Motor neuron (in vitro differentiated cells): Measurements from ENCODE around the gene ZAP70. TPM values are rescaled to one million over a fixed set of nuclear protein-coding genes. Genes with fewer than 3 reads are reported as not detected.

Source experiments
- ATAC-seq, 8 experiments: fragments of 200-7000 bp; cut with Tn5 transposase; replicated peaks in 6 of 8; 2 replicates each; pipeline ENCODE4 v1.8.0; 2021; ENCODE audit warnings: mild to moderate bottlenecking in 8 of 8, moderate library complexity in 8 of 8
- H3K27ac ChIP-seq, 2 donors: fragments of 250-450 bp; sonication (Bioruptor Pico); 2 replicates each; pipeline ENCODE4 v1.9.0; 2021; ENCODE audit warnings: antibody characterized with exemption in 2 of 2, mild to moderate bottlenecking in 2 of 2, moderate library complexity in 1 of 2
- H3K4me1 ChIP-seq, 2 donors: fragments of 250-450 bp; sonication (Bioruptor Pico); replicated peaks in 1 of 2; 2 replicates each; pipeline ENCODE4 v1.6.1; 2021; ENCODE audit warnings: antibody characterized with exemption in 2 of 2, mild to moderate bottlenecking in 2 of 2, moderate library complexity in 1 of 2
- H3K4me3 ChIP-seq, 5 donors: fragments of 250-450 bp; sonication (Bioruptor Pico); 2 replicates each; pipeline ENCODE4 v1.9.0; 2021; ENCODE audit warnings: antibody characterized with exemption in 5 of 5, mild to moderate bottlenecking in 5 of 5, moderate library complexity in 4 of 5
- WGBS, 10 experiments: fragments of 450-650 bp; shearing (Covaris generic); methylation state at CpG; one replicate each; pipeline ENCODE4 v1.0.0; 2022; 5-methylcytosine and 5-hydroxymethylcytosine counted together
- in situ Hi-C, 9 experiments: fragments of 400-800 bp; cut with MboI; loops; one replicate each; pipeline ENCODE4 v1.15.0; 2021; ENCODE audit warnings: low sequenced_read_pairs in 9 of 9, low pct_unique_long_range_greater_than_20kb in 2 of 9; ENCODE audit not compliant: unreplicated experiment in 9 of 9
- total RNA-seq, 8 experiments: library from RNA; unstranded; fragments of 300-600 nt; gene quantifications; 2 replicates each; pipeline versions ENCODE4 v1.2.3 to v1.2.4, GENCODE V29; 2022

ZAP70 gene
- total RNA-seq, 8 experiments from 2014 or later: 0.21 to 2.2 (median 0.61) TPM

DNA sequence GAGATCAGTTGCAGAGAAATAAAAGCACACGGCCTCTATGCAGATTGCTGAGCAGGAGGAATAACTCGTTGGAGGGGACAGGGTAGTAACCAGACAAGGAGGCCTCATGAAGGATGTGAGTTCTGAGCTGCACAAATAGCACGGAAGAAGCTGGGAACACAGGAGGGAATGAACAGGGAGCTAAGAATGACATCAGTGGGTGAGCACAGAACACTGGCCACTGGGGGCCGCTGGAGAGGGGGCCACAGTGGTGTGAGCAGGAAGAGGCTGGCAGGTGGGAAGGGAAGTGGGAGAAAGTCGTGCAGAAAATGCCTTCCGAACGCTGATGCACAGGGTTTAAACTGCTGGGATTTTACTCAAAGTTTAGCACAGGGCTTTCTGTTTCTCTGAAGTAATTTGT, 61.0 kb downstream of the ZAP70 start:
- Histone ChIP-seq H3K4me1 (peaks cover 3 to 6% of the 10 kb centered on the region in 2 donors), H3K4me3 (no peak overlapping the region), H3K27ac (no peak overlapping the region)
- peak in 4 of 8 experiments; percentile 36 to 79 (median 72) for ATAC-seq
- in situ Hi-C loops: no loop called here
- 60 to 100% (median 76%) methylated on average over 1 to 6 of the region's 7 CpGs; no CpG with 5 or more reads in 2 of the 10 experiments for WGBS, 10 experiments

DNA sequence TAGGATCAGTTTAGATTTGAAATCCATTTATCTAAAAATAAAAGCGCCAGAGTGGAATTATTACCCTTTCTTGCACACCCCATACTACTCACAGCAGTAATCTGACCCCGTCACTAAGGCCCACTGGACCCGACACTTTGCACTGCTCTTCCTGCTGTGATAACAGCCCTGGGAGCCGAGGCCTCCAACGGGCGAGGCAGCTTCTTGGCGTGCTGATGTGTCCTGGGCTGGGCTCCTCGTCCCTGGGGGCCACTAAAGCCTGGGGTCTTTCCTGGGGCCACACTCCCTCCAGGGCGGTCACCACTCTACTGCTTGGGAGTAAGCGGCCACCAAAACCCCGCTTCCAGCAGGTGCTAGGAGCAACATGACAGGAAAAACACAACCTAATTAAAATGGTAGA, 61.7 kb downstream of the ZAP70 start:
- 89 to 100% (median 91%) methylated on average over 2 to 9 of the region's 11 CpGs; no CpG with 5 or more reads in 3 of the 10 experiments for WGBS, 10 experiments
- Histone ChIP-seq H3K4me1 (peaks cover 3 to 4% of the 10 kb centered on the region in 2 donors), H3K4me3 (no peak overlapping the region), H3K27ac (no peak overlapping the region)
- in situ Hi-C loops: no loop called here
- ATAC-seq: no peak

- no peaks in the 10 kb centered on the region for H3K4me1 ChIP-seq
- in situ Hi-C loops: no loop called here
- WGBS, 10 experiments: 90 to 100% methylated on average over 2 of the region's 4 CpGs; no CpG with 5 or more reads in 8 of the 10 experiments
- H3K4me3 ChIP-seq: no peak overlapping the region
- H3K27ac ChIP-seq: no peak overlapping the region
- ATAC-seq: no peak
These were observed 65.8 kb downstream of the ZAP70 start for GRCh38 chr2:97779141-97779540.

DNA sequence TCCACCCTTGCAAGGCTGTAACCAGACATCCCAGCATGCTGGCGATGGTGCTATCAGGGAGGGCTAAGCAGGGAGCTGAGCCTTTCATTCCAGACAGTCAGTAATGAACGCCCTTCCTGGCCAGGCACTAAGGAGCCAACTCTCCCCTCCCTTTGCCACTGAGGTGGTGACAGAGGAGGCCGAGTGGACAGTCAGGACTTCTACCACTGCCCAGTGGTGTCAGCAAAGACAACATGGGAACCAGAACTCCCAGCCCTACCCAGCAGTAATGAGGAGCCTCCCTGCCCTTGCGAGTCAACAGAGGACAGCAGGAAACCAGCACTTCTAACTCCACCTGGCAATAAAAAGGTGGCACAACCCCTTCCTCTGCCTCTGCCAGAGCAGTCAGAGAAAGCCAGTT, 68.6 kb downstream of the ZAP70 start:
- peak in 2 of 8 experiments; percentile 20 to 53 for ATAC-seq
- WGBS, 10 experiments: 90 to 100% (median 100%) methylated on average over 1 to 2 of the region's 4 CpGs; no CpG with 5 or more reads in 6 of the 10 experiments
- no peak overlapping the region for H3K4me3 ChIP-seq
- H3K27ac ChIP-seq: no peak overlapping the region
- H3K4me1 ChIP-seq: no peaks in the 10 kb centered on the region
- in situ Hi-C loops: no loop called here

GRCh38 chr2:97784953-97785352, 71.6 kb downstream of the ZAP70 start:
- H3K4me1 ChIP-seq: no peaks in the 10 kb centered on the region

DNA sequence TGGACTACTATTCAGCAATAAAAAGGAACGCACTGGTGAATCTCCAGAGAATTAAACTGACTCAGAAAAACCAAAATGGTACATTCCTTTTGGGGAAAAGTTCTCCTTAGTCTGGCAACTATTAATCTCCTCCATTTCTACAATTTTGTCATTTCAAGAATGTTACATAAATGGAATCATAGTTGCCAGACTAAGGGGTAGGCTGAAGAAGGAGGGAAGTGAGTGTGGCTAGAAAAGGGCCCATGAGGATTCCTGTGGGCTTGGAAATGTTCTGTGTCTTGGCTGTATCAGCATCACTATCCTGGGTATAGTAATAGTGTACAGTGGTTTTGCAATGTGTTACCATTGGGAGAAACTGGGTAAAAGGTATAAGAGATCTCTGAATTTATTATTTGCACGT, 72.4 kb downstream of the ZAP70 start:
- Histone ChIP-seq H3K4me3 (no peak overlapping the region), H3K27ac (no peak overlapping the region), H3K4me1 (no peaks in the 10 kb centered on the region)
- WGBS, 10 experiments: 44 to 100% (median 100%) methylated on average over 1 to 2 of the region's 2 CpGs; no CpG with 5 or more reads in 1 of the 10 experiments
- in situ Hi-C loops: no loop called here
- no peak for ATAC-seq

More at GRCh38 chr2:97784953-97785352, 71.6 kb downstream of the ZAP70 start:
- Histone ChIP-seq H3K4me3 (no peak overlapping the region), H3K27ac (no peak overlapping the region)
- in situ Hi-C loops: no loop called here
- no peak for ATAC-seq

DNA sequence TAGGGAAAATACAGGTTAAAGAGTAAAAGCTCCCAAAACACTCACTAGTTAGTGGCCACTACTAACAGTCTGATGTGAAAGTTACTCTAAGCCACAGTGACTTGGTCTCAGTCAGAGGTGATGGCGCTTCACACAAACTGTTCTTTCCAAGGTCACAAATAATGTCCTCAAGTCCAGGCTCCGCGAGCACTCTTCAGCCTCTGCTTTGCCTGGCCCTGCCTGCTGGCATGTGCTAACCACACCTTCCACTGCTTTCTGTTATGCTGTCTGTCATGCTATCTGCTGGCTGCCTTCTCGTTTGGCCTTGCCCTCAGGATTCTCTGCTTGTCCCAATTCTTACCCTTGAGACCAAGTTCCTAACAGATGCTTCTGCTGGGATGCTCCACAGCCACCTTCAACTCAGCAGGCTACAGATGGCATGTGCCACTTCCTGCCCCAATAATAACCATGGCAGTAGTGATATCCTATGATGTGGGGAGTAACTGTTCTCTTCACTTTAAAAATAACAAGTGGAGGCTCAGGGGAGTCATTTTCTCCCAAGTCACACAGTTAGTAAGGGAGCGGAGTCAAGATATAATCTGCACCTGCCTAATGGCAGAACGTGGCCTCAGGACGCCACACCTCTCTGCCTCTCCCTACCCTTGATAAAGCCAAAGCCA, 75.7 kb downstream of the ZAP70 start:
- WGBS, 10 experiments: 33 to 100% (median 97%) methylated on average over 1 to 6 of the region's 7 CpGs; no CpG with 5 or more reads in 5 of the 10 experiments
- no peak overlapping the region for H3K27ac ChIP-seq
- in situ Hi-C loops: no loop called here
- no peaks in the 10 kb centered on the region for H3K4me1 ChIP-seq
- no peak overlapping the region for H3K4me3 ChIP-seq
- ATAC-seq: no peak

Other genes with a start within 250 kb of the ZAP70 start
- gene ANKRD36B, start 123.7 kb upstream of the ZAP70 start, total RNA-seq: 10 to 100 TPM; 23.9 to 78.1 (median 47.3) TPM
- 100 to 1,000 TPM; 290 to 531 (median 349) TPM for gene COX5B, start 67.5 kb upstream of the ZAP70 start, total RNA-seq
- 10 to 100 TPM; 34.5 to 70.0 (median 46.9) TPM for gene ACTR1B, start 49.5 kb upstream of the ZAP70 start, total RNA-seq
- 10 to 100 TPM in 3 of 8 experiments, 1 to 10 TPM in 5; 3.2 to 30.5 (median 7.0) TPM for gene C2orf92, start 43.9 kb upstream of the ZAP70 start, total RNA-seq